GM18498 (cell line): Measurements from ENCODE around the gene ZFAND3.
"Not testable (repeated sequence)": the region's sequence is repeated elsewhere in the genome, so short reads cannot be mapped to it uniquely, and the experiment has no call there.

ENCODE experiments used
- ATAC-seq: cut with Tn5 transposase; IDR thresholded peaks from one replicate; pipeline ENCODE4 v1.9.1; 2021; ENCODE audit warnings: mild to moderate bottlenecking, moderate library complexity; ENCODE audit not compliant: unreplicated experiment

The ZFAND3 gene

GRCh38 chr6:37928217-37928616 lies 108.7 kb downstream of the ZFAND3 start:
- ATAC-seq, result no peak

- no peak for ATAC-seq
Measured at GRCh38 chr6:37930288-37930971, 110.9 kb downstream of the ZFAND3 start.

- no peak for ATAC-seq
Measured at GRCh38 chr6:37931066-37931465, 111.5 kb downstream of the ZFAND3 start.

- no peak for ATAC-seq
Measured at GRCh38 chr6:37934276-37934675, 114.7 kb downstream of the ZFAND3 start.

GRCh38 chr6:37936150-37936549 lies 116.6 kb downstream of the ZFAND3 start:
- no peak for ATAC-seq

DNA sequence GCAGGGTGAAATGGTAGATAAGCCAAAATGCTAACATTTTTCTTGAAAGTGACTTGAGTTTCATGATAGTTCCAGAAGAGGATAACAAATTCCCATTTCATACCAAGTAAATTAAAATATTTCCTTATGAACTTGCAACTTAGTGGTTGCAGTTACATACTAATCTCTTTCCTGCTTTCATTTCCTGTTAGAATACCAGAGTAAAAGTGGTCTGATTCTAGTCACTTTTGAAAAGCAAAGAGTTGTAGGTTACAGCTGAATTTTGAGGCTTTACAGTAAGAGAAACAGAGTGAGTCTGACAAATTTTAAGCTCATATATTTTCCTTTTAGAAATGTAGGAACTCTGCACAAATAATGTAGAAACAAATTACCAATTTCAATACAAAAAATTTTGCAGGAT lies 117.4 kb downstream of the ZFAND3 start:
- ATAC-seq, result no peak

- ATAC-seq, result no peak
Measured at GRCh38 chr6:37938909-37939308, 119.4 kb downstream of the ZFAND3 start.

DNA sequence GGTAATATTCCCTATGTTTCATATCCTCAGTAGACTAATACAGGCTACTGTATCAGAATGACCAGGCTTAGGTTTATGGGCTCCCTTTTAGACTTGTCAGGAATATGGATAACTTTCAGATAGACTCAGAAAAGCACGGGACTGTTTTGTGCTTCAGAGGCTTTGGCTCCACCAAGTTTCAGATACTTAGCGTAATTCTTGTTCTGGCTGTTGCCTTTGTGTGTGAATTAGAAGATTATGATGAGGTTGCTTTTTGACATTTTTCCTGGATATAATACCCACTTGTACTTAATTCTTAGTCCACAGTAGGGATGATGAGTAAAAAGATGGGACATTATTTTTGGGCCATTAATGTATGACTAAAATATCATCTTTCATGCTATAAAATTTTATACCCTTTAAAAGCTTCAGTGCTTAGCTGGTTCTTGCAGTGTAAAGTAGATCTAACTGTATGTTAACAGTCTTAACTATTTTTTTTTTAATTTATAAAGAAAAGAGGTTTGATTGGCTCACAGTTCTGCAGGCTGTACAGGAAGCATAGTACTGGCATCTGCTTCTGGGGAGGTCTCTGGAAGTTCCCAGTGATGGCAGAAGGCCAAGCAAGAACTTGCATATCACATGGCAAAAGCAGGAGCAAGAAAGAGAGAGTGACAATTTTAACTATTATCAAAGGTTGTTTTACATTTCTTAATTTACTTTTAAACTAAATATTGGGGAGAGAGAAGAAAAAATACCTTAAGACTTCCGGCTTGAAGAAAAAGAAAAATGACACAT lies 120.7 kb downstream of the ZFAND3 start:
- no peak for ATAC-seq

GRCh38 chr6:37941871-37942270 lies 122.3 kb downstream of the ZFAND3 start:
- no peak for ATAC-seq

DNA sequence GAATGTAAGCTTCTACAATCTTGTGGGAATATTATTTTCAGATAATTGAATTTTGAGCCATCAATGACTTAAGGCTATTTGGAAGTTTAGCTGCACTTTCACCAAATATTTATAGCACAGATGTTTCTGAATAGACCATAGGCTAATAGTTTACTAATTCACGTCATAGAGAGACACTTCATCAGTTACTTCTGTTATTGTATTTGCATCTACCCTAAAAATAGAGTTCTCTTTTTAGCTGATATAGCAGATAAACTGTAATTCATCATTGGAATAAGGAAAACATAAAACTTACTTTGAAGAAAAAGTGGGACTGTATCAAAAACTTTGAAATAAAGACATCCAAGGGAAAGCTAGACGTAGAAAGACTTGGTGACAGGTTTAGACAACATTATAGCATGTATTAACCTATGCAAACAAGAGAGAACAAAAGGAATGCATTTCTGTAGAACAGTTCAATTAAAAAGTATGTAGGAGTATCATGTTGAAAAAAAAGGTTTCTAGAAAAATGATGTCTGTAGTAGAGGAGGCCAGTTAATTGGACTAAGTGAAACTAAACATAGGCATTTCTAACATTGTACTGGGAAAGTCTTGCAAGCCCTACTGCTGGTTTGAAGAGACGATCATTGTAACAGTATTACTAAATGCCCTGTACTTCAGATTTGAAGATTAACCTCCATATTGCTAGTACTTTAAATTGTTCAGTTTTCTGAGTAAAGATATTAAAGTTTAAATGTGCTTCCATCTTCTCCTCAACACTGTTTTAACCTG lies 123.3 kb downstream of the ZFAND3 start:
- ATAC-seq, result no peak

DNA sequence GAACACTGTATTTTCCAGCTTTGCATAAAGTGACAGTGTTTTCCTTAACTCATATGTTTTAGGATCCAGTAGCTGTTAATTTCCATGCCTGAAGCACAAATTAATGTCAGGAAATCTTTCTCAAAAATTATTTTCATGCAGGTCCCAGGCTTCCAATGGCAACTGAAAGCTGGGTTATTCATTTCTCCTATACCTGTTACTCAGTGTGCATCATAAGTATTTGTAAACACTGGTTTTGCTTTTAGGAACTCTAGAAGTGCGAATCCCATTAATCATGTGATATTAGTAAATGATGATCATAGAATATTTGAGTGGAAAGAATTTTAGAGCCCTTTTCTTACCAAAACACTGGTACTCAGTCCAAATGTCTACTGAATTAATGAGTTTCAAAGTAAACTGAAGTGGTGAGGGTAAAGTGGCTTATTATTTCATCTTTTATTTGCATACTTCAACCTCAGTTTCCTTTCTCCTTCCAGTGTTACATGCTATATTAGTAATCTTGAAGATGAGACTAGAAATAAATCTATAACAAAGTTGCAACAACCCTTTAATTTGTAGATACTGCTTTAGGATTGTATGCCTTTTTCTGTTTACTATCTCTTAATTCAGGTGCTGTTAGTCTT lies 124.0 kb downstream of the ZFAND3 start:
- peak; percentile 46 for ATAC-seq

- ATAC-seq, result no peak
Measured at GRCh38 chr6:37946057-37946456, 126.5 kb downstream of the ZFAND3 start.

DNA sequence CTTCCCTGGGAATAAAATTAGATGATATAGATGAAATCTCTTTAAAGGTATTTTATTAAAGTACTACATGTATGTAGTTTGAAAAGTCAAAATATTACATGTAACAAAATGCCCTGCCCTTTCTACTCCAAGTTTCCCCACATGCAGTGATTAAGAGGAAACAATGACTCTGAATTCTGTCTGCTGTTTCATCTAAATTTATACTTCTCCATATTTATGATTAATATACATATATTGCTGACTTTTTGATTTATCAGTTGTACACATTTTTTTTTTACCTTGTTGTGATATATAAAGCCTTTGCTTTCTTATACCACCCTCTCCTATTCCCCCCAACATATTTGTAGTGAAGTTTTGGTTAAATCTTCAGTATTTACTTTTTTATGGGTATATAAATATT lies 127.9 kb downstream of the ZFAND3 start:
- ATAC-seq, result no peak

DNA sequence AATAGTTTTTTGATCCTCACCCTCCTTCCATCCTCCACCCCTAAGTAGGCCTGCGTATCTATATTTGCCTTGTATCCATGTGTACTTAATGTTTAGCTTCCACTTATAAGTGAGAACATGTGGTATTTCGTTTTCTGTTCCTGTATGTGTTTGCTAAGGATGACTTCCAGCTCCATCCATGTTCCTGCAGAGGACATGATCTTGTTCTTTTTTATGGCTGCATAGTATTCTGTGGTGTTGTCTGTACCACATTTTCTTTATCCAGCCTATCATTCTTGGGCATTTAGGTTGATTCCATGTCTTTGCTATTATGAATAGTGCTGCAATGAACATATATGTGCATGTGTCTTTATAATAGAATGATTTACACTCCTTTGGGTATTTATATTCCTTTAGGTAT lies 129.1 kb downstream of the ZFAND3 start:
- ATAC-seq, result not testable (repeated sequence)

GRCh38 chr6:37952027-37952426 lies 132.5 kb downstream of the ZFAND3 start:
- no peak for ATAC-seq

- no peak for ATAC-seq
Measured at GRCh38 chr6:37954791-37955190, 135.3 kb downstream of the ZFAND3 start.

DNA sequence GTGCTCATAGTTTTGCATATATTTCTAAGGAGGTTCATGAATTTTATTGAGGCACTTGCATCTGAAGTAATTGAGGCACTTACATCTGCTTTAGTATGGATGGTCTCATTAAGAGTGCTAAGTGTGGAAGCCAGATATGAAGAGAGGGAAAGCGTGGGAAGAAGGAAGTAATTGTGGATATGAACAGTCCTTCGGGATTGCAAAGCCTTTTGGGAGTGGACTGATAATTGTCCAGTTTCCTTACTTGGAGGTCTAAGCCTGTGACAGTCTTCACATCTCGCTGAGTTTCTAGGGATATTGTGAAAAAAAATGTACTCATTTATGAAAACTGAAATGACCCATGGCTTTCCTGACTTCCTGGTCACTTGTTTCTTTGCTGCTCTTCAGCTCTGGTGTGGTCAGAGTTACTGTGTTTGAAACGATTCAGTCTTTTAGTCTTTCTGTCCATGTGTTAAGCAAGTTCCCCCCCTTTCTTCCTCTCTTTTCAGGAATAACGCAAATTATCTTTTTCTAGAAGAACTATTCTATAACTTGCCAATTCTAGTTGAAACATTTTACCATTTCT lies 137.3 kb downstream of the ZFAND3 start:
- ATAC-seq, result no peak

GRCh38 chr6:37959061-37959460 lies 139.5 kb downstream of the ZFAND3 start:
- no peak for ATAC-seq

DNA sequence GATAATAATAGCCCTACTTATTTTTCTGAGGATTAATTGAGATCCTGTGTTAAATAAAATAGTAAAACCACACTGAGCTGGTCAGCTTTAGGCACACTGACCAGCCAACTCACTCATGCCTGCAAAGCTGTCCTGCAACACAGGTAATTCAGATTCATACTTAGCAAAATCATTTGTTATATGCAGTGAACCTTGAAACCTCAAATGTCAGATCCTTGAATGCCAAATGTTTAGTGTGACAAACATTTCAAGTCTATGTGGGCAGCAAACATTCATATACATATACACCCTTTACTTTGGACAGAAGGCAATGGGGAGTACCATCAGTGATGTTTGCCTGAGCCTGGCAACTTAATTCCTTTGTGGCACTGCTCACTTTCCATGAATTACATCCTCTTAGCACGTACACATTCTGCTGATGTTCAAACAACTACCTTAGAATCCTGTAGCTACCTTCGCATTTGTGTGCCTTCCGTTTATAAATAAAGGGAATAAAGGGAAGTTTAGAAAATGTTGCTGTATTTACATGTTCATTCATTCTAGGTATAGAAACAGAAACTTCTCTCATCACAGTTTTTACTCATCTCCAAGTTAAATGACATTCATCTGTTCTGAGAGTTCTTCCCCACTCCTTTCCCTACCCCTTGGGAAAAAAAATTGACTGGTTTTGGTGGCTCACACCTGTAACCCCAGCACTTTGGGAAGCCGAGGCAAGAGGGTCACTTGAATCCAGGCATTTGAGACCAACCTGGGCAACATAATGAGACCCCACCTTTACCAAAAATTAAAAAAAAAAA lies 140.8 kb downstream of the ZFAND3 start:
- no peak for ATAC-seq

DNA sequence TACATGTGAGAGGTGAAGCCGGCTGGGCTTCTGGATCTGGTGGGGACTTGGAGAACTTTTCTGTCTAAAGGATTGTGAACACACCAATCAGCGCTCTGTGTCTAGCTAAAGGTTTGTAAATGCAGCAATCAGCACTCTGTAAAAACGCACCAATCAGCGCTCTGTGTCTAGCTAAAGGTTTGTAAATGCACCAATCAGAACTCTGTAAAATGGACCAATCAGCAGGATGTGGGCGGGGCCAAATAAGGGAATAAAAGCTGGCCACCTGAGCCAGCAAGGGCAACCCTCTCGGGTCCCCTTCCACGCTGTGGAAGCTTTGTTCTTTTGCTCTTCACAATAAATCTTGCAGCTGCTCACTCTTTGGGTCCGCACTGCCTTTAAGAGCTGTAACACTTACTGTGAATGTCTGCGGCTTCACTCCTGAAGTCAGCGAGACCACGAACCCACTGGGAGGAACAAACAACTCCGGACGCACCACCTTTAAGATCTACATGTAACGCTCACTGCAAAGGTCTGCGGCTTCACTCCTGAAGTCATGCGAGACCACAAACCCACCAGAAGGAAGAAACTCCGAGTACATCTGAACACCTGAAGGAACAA lies 143.1 kb downstream of the ZFAND3 start:
- not testable (repeated sequence) for ATAC-seq
